PFSK-1 (cell line): ENCODE results near the gene DCHS1.
A peak's percentile ranks its signal among the peaks of the same experiment; 100 is the strongest.

Source experiments
- FOXP2 ChIP-seq: optimal IDR thresholded peaks from 2 replicates; pipeline ENCODE3; 2011; ENCODE audit warnings: borderline replicate concordance, control low read depth, inconsistent platforms; ENCODE audit not compliant: insufficient read depth; ENCODE audit errors: extremely low read length, extremely low read depth
- POLR2AphosphoS5 ChIP-seq: IDR thresholded peaks from 2 replicates; pipeline ENCODE4 v1.6.1; 2012; ENCODE audit warnings: low read depth, mild to moderate bottlenecking, control low read depth, low read length, moderate library complexity
- SIN3A ChIP-seq: IDR thresholded peaks from 2 replicates; pipeline ENCODE4 v1.6.1; 2012; ENCODE audit warnings: mild to moderate bottlenecking, low read length, moderate library complexity, borderline replicate concordance; ENCODE audit not compliant: insufficient read depth
- TAF1 ChIP-seq: IDR thresholded peaks from 2 replicates; pipeline ENCODE4 v1.6.1; 2012; ENCODE audit warnings: low read length, control low read depth, borderline replicate concordance; ENCODE audit not compliant: insufficient read depth
- TF ChIP-seq, protein P1 (sequence below), 2 experiments: IDR thresholded peaks; 2 replicates each; pipeline versions ENCODE4 v1.6.1 to v1.8.0; 2011 to 2012; ENCODE audit warnings: low read depth in 2 of 2, low read length in 2 of 2, control low read depth in 1 of 2, inconsistent platforms in 1 of 2, mild to moderate bottlenecking in 1 of 2, moderate library complexity in 1 of 2; ENCODE audit not compliant: insufficient read depth in 1 of 2

The DCHS1 gene

DNA sequence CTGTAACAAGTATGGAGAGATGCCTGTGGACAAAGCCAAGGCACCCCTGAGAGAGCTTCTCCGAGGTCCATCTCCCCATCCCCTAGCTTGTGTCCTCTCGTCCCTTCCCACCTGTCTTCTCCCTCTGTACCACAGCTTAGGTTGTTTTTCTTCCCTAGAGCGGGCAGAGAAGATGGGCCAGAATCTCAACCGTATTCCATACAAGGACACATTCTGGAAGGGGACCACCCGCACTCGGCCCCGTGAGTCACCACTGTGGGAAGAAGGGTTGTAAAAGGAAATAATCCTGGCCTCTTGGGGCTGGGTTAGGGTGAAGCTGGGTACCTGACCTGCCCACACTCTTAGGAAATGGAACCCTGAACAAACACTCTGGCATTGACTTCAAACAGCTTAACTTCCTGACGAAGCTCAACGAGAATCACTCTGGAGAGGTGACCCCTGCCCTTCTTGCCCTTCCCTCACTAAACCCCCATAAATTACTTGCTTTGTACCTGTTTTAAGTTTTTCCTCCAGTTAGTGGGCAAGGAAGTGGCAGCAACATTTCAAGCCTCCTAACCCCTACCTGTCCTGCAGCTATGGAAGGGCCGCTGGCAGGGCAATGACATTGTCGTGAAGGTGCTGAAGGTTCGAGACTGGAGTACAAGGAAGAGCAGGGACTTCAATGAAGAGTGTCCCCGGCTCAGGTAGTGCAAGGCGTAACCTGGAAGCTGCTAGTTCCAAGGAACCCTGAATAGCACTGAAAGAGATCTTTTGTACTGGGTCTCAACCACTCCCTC is 46.7 kb downstream of the DCHS1 start:
- TF ChIP-seq SIN3A (no peak), POLR2AphosphoS5 (0 out of 2 replicates have a peak, but pooled peaks have one; percentile 23), TAF1 (no peak), FOXP2 (no peak)
- TF ChIP-seq, protein P1, sequence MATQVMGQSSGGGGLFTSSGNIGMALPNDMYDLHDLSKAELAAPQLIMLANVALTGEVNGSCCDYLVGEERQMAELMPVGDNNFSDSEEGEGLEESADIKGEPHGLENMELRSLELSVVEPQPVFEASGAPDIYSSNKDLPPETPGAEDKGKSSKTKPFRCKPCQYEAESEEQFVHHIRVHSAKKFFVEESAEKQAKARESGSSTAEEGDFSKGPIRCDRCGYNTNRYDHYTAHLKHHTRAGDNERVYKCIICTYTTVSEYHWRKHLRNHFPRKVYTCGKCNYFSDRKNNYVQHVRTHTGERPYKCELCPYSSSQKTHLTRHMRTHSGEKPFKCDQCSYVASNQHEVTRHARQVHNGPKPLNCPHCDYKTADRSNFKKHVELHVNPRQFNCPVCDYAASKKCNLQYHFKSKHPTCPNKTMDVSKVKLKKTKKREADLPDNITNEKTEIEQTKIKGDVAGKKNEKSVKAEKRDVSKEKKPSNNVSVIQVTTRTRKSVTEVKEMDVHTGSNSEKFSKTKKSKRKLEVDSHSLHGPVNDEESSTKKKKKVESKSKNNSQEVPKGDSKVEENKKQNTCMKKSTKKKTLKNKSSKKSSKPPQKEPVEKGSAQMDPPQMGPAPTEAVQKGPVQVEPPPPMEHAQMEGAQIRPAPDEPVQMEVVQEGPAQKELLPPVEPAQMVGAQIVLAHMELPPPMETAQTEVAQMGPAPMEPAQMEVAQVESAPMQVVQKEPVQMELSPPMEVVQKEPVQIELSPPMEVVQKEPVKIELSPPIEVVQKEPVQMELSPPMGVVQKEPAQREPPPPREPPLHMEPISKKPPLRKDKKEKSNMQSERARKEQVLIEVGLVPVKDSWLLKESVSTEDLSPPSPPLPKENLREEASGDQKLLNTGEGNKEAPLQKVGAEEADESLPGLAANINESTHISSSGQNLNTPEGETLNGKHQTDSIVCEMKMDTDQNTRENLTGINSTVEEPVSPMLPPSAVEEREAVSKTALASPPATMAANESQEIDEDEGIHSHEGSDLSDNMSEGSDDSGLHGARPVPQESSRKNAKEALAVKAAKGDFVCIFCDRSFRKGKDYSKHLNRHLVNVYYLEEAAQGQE (IDR thresholded peaks at IDR 0.05; ENCODE audit: insufficient read depth in 1 of 2, low read depth in 2 of 2, low read length in 2 of 2) = no peak

DNA sequence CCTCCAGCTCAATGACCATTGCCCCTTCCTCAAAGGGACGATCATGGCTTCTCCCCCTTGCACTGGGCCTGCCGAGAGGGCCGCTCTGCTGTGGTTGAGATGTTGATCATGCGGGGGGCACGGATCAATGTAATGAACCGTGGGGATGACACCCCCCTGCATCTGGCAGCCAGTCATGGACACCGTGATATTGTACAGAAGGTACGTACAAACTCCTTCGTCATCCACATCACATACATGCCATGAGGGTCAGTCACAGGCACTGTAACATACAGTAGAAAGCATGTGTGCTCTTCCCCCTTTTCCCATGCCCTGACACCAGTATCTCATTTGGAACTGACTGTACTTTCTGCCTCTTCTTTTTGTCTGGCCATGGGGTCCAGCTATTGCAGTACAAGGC is 47.6 kb downstream of the DCHS1 start:
- no peak for TF ChIP-seq SIN3A
- no peak for TF ChIP-seq TAF1
- TF ChIP-seq FOXP2 = no peak
- TF ChIP-seq, protein P1 (IDR thresholded peaks at IDR 0.05; ENCODE audit: insufficient read depth in 1 of 2, low read depth in 2 of 2, low read length in 2 of 2) = no peak
- TF ChIP-seq POLR2AphosphoS5 = no peak

DNA sequence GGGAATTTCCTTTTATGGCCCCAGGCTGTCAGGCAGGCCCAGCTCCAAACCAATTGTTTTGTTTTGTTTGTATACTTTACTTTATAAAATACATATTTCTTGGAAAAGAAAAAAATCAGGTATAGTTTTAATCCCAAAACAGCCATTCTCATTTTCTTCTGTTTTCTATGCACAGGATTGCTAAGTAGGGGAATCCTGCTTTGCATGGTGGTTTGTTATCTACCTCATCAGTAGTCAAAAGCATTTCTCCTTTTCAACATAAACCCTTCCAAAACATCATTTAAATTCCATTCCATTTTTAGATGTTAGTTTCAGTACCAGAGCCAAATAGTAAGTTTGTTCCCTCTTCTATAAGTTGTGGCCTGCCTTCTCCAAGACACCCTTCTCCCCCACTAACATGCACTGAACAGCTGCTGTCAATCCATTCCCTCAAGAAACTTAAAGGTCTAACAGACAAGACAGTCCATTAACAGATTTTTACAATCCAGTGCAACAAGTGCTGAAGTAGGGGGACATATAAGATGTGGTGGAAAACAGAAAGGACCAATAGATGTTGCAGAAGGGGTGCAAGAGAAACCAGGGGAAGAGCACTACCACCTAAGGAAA is 48.3 kb downstream of the DCHS1 start:
- no peak for TF ChIP-seq TAF1
- TF ChIP-seq POLR2AphosphoS5 = no peak
- TF ChIP-seq, protein P1 (IDR thresholded peaks at IDR 0.05; ENCODE audit: insufficient read depth in 1 of 2, low read depth in 2 of 2, low read length in 2 of 2) = no peak
- no peak for TF ChIP-seq SIN3A
- no peak for TF ChIP-seq FOXP2

DNA sequence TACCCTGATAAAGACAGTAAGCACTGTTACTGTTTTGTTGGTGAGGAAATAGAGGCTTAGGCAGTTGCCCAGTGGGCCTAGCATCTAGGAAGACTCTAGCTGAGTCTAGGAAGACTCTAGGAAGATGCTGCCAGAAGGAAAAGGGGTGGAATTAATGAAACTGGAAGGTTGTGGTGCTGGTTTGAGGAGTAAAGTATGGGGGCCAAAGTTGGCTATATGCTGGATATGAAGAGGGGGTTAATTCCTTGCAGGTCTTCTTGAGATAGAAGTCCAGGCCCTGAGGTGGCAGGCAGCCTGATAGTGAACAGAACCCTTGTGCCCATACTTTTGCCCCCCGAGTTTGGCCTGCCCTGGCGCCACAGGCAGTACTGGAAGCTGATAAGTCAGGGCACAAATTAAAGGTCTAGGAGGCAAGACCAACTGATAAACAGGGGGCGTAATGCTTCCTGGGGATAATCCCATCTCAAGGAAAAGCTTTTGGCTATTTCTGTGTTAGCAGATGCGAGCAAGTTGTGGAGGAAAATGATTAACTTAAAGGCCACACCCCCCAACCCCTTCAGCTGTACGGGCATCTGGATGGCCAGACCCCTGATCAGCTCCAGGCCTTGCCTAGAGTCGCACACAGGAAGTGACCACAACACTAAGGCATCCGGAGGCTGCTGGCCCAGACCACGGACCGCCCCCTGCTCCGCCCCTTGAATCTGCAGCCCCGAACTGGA is 49.0 kb downstream of the DCHS1 start:
- TF ChIP-seq, protein P1 (IDR thresholded peaks at IDR 0.05; ENCODE audit: insufficient read depth in 1 of 2, low read depth in 2 of 2, low read length in 2 of 2) = no peak
- peak; percentile 60; the same call in 1 of the 2 replicates for TF ChIP-seq SIN3A
- TF ChIP-seq POLR2AphosphoS5 = peak; percentile 79
- no peak for TF ChIP-seq TAF1
- peak; percentile 84 for TF ChIP-seq FOXP2

DNA sequence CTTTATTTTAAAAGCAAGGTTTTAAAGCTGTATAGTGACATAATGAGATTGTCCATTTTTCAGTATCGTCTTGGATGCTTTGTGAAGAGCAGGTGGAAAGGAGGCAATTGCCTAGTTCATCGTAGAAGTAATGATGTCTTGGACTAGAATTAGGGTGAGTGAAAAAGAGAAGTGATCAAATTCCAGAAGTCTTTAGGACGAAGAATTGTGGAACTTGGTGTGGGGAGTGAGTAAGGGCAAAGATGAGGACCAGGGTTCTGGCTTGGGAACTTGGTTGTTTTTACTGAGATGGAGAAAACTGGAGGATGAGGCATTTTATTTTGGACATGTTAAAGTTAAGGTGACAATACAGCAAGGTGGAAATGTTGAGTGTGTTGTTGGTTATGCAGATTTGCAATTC is 50.8 kb downstream of the DCHS1 start:
- TF ChIP-seq FOXP2 = no peak
- no peak for TF ChIP-seq TAF1
- TF ChIP-seq, protein P1 (IDR thresholded peaks at IDR 0.05; ENCODE audit: insufficient read depth in 1 of 2, low read depth in 2 of 2, low read length in 2 of 2) = no peak
- no peak for TF ChIP-seq POLR2AphosphoS5
- TF ChIP-seq SIN3A = no peak
